HG03064 (cell line): ENCODE measurements around the gene GPR3.

Experiments
- ATAC-seq: cut with Tn5 transposase; IDR thresholded peaks from one replicate; pipeline ENCODE4 v1.9.1; 2021; ENCODE audit warnings: low read depth; ENCODE audit not compliant: unreplicated experiment

GPR3 gene, protein sequence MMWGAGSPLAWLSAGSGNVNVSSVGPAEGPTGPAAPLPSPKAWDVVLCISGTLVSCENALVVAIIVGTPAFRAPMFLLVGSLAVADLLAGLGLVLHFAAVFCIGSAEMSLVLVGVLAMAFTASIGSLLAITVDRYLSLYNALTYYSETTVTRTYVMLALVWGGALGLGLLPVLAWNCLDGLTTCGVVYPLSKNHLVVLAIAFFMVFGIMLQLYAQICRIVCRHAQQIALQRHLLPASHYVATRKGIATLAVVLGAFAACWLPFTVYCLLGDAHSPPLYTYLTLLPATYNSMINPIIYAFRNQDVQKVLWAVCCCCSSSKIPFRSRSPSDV

GRCh38 chr1:27392096-27392777 lies at the start of gene GPR3:
TSS of gene GPR3 (plus strand) at chr1:27392622. CDS start at chr1:27393799, 1,177 bp downstream.
- peak; percentile 59 for ATAC-seq

DNA sequence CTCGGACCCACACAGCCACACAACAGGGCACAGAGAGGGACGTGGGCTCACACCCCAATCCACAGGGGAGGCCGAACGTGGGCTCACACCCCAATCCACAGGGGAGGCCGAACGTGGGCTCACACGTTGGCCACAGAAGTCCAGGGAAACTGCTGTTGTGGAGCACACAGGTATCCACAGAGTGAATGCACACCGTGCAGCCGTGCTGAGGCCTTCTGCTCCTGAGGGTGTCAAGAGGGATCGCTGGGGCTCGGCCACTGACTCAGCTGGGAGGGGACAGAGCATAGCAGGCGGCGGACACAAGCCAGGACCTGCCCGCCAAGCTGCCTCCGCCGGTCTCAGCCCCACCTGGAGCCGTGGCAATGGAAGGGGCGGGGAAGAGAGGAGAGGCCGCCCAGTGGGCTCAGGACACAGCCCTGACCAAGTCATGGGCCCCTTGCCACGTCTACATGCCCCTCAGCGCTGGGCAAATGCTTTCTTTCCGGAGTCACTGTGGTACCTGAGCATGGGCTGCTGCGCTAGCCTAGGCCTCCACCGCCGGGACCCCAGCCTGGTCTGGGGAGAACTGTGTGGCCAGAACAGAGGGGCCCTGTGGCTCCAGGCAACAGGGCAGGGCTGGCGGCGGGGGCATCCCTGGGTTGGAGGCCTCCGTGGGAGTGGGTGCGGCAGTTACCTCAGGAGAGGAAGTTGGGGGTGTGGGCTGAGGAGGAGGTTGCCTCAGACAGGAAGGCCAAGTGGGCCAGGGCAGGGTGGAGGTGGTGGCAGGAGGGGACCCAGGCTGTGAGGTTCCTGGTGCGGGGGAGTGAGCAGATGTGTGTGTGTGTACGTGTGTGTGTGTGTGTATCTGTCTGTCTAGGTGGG lies 49.4 kb upstream of the GPR3 start:
- no peak for ATAC-seq

GRCh38 chr1:27343639-27344025 lies 48.8 kb upstream of the GPR3 start:
- ATAC-seq: no peak

DNA sequence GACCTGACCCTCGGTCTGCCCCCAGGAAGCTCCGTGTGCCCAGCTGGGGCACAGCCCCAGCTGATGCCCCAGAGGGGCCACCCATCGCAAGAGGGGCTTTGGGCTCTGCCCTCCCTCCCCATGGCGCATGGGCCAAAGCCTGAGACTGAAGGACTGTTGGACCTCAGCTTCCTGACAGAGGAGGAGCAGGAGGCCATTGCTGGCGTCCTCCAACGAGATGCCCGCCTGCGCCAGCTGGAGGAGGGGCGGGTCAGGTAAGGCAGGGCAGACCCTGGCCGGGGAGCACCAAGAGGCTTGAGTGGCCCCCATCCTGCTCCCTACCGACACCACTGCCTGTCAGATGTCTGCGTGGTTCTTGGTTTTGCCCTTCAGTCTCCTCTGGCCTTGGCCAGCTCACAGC lies 47.1 kb upstream of the GPR3 start:
- ATAC-seq: no peak

DNA sequence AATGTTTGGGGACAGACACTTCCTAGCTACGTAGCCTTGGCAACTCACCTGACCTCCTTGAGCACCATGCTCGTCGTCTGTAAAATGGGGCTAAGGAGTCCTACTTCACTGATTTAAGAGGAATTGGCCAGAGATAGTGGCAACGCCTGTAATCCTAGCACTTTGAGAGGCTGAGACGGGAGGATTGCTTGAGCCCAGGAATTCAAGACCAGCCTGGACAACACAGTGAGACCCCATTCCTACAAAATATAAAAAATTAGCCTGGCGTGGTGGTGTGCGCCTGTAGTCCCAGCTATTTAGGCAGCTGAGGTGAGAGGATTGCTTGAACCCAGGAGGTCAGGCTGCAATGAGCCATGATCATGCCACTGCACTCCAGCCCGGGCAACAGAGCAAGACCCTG lies 46.1 kb upstream of the GPR3 start:
- no peak for ATAC-seq

DNA sequence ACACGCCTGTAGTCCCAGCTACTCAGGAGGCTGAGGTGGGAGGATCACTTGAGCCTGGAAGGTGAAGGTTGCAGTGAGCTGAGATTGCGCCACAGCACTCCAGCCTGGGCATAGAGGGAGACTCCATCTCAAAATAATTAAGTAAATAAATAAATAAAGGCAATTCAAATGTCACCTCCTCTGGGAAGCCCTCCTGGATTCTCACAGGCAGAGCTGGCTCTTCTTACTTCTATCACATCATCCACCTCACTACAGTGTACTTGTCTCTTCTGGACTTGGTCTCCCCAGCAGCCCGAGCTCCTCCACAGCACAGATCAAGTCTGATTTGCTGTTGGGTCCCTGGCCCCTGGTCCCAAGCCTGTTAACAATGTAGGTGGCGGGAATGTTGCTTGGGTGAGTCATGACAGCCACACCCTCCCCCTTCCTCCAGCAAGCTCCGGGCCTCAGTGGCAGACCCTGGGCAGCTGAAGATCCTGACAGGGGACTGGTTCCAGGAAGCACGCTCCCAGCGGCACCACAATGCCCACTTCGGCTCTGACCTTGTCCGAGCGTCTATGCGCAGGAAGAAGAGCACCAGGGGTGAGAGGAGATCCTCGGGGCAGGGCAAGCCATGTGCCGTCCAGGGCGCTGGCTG lies 45.3 kb upstream of the GPR3 start:
- no peak for ATAC-seq

DNA sequence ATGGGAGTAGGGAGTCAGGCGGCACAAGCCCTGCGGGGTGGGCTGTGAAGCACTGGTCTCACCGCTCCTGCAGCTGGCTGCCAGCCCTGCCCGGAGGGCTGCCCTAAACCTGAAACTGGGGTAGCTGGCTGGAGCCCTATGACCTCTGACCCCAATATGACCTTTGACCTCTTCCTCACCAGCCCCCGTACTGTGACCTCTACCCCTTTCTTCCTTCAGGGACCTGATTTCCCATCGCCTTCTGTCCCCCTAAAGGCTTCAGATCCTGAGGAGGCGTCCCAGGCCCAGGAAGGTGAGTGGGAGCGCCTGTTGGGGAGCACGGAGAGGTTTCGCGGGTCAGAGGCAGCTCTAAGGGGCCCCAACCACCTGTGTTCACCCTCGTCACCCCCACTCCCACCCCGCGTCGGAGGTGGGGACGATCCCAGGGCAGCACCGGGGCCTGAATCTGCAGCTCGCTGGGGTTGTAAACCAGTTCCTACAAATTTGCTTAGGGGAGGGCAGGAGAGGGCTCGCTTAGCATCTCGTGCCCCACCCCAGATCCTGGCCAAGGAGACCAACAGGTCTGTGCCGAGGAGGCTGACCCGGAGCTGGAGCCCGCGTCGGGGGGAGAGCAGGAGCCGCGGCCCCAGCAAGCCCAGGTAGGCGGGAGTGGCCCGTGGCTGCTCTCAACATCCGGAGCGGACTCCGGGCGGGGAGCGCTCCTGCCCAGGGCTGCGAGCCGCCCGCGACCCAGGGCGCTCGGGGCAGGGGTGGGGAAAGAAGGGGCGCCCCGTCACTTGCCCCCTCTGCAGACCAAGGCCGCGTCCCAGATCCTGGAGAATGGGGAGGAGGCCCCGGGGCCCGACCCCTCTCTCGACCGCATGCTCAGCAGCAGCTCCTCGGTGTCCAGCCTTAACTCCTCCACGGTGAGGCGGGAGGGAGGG lies 43.3 kb upstream of the GPR3 start:
- ATAC-seq: no peak

- no peak for ATAC-seq
Measured at GRCh38 chr1:27349784-27350662, 42.4 kb upstream of the GPR3 start.

GRCh38 chr1:27350663-27351540 lies 41.5 kb upstream of the GPR3 start:
- no peak for ATAC-seq

DNA sequence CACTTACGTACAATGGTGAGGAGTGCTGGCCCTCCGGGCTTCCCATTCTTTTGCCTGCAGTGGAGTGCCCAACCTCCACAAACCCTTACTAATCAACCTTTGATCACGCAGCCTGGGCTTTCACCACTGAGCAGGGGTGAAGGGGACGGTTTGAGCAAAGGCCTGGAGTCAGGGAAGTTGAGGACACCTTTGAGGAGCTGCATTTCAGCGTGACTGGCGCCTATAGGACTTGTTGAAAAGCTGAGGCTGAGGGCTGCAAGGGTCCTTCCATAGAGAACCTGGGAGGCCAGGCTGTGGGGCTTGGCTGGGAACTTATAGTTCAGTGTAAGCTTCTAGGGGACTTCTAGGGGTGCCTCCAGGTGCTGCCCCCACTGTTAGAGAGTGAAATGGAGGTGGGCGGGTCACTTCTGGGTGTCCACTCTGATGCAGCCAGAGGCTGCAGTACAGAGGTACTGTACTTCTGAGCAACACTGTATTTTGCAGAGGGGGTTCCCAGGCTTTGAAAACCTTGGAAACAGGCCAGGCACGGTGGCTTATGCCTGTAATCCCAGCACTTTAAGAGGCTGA lies 40.8 kb upstream of the GPR3 start:
- no peak for ATAC-seq

GRCh38 chr1:27353166-27353565 lies 39.3 kb upstream of the GPR3 start:
- ATAC-seq: no peak

DNA sequence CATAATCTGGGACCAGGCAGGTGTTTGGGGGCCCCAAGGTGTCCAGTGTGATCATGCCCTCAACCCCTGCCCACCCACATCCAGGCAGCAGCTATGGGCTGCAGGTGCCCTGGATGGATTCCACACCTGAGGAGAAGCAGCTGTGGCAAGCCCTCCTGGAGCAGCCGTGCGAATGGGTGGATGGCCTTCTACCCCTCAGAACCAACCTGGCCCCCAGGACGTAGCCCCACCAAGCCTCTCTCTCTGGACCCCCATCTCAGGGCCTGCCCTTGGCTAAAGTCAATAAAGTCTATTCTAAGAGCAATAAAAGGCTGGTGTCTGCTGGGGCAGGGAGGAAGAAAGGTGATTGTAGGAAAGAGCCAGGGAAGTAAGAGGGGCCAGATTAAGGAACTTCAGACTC lies 38.8 kb upstream of the GPR3 start:
- ATAC-seq: no peak

DNA sequence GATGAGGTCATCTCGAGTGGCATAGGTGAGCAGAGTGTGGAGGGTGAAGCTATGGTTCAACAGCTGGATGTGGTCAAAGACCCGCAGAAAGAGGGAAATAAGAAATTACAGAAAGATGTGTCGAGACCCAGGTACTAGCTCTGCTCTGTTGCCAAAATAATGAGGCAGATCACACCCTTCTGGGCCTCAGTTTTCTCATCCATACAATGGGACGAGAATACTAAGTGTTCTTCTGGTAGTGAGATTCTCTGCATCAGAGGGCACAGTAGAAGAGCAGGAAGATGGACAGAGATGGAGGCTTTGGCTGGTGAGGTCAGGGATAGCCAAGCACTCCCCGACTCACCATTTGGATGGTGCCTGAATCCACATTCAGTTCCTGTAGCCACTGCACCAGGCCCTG lies 36.7 kb upstream of the GPR3 start:
- no peak for ATAC-seq

GRCh38 chr1:27356277-27356618 lies 36.2 kb upstream of the GPR3 start:
- no peak for ATAC-seq

DNA sequence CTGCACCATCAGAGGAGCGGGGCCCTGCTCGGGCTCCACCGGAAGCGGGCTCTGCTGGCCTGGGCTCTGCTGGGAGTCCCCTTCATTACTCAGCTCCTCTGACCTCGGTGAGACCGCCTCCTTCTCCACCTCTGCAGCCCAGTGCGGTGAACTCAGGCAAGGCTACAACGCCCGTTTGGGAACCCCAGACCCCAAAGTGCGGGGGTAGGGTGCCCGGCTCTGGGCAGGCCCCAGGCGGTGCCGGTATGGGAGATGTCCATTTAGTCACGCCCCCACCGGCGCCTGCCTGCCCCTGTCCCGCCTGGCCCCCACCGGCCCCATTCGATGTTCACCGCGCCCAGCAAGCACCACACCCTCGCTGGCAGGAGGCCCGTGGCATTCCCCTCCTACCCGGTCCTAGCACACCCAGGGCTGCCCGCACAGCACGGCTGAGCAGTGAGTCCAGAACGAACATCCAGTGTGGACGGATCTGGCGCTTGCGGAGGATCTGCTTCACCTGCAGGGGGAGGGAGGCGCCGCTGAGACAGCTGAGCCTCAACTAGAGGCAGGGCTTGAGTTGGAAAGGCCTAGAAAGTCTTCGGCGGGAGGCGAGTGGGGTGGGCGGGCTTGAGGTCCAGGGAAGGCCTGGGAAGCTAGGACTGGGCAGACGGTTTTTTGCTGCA lies 35.7 kb upstream of the GPR3 start:
- no peak for ATAC-seq

DNA sequence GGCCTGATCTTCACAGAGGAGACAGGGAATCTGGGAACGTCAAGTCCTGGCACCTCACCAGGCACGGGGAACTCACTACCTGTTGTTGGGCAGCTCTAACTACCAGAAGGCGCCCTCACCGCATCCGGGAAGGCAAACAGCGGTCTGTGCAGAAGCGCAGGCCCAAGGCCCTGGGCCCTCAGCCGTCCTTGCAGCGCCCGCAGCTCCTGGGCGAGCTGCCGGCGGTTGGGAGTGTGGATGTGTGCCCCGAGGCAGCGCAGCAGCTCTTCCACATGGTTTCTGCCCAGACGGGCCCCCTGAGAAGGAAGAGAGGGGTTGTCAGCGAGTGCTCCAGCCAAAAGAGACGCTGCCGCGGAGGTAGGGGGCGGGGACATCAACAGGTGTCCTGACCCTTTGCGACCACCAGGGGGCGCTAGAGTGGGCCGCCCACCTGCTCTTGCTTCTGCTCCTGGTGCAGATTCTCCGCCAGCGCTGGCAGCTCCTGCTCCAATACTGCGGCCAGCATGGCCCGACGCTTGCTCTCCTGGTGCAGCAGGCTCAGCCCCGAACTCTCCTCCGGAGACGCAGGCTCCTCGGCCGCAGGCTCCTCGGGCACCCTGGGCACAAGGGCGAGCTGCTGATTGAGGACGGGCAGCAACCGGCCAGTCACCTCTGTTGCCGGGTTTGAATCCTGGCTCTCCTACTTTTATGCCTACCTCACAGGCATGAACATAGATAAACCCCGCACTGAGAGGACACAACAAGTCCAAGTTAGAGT lies 35.0 kb upstream of the GPR3 start:
- ATAC-seq: no peak
